ENCODE data around the gene TSPAN1. TPM values are rescaled to one million over a fixed set of nuclear protein-coding genes. Genes with fewer than 3 reads are reported as not detected.

TSPAN1 gene
- total RNA-seq, 1 experiment from 2014 or later, result 46.2 TPM

GRCh38 chr1:46157916-46158311, 17.0 kb upstream of the TSPAN1 start:
- no peaks in the 10 kb centered on the region for H3K36me3 Mint-ChIP-seq (ENCODE audit: insufficient read depth, unreplicated experiment)
- H3K27me3 Mint-ChIP-seq (ENCODE audit: unreplicated experiment), result no peaks in the 10 kb centered on the region
- DNase-seq, result no peak
- H3K4me3 Mint-ChIP-seq (ENCODE audit: low read depth, unreplicated experiment), result no peak overlapping the region
- no peak overlapping the region for H3K27ac Mint-ChIP-seq (ENCODE audit: unreplicated experiment)
- CTCF ChIA-PET, result no interaction called here
- no TSS peak for BruUV-seq (replicated peaks)
- no peak for TF ChIP-seq CTCF (IDR thresholded peaks at IDR 0.05; ENCODE audit: unreplicated experiment)
- H3K4me1 Mint-ChIP-seq (ENCODE audit: low read depth, unreplicated experiment), result no peaks in the 10 kb centered on the region
- intact Hi-C loops (cut with micrococcal nuclease; ENCODE audit: unreplicated experiment), result no loop called here
- no peaks in the 10 kb centered on the region for H3K9me3 Mint-ChIP-seq (ENCODE audit: low read depth, unreplicated experiment)

GRCh38 chr1:46158312-46159281, 16.3 kb upstream of the TSPAN1 start:
- CTCF ChIA-PET, result no interaction called here
- BruUV-seq (replicated peaks), result no TSS peak
- Mint-ChIP-seq H3K4me3 (ENCODE audit: low read depth, unreplicated experiment) (no peak overlapping the region), H3K36me3 (ENCODE audit: insufficient read depth, unreplicated experiment) (no peaks in the 10 kb centered on the region), H3K27ac (ENCODE audit: unreplicated experiment) (no peak overlapping the region), H3K27me3 (ENCODE audit: unreplicated experiment) (no peaks in the 10 kb centered on the region), H3K4me1 (ENCODE audit: low read depth, unreplicated experiment) (no peaks in the 10 kb centered on the region), H3K9me3 (ENCODE audit: low read depth, unreplicated experiment) (no peaks in the 10 kb centered on the region)
- TF ChIP-seq CTCF (IDR thresholded peaks at IDR 0.05; ENCODE audit: unreplicated experiment), result no peak
- intact Hi-C loops (cut with micrococcal nuclease; ENCODE audit: unreplicated experiment), result no loop called here
- DNase-seq, result no peak

- H3K9me3 Mint-ChIP-seq (ENCODE audit: low read depth, unreplicated experiment), result no peaks in the 10 kb centered on the region
Observed at GRCh38 chr1:46159516-46159915, 15.4 kb upstream of the TSPAN1 start.

GRCh38 chr1:46160212-46160611, 14.7 kb upstream of the TSPAN1 start:
- Mint-ChIP-seq H3K36me3 (ENCODE audit: insufficient read depth, unreplicated experiment) (no peaks in the 10 kb centered on the region), H3K4me3 (ENCODE audit: low read depth, unreplicated experiment) (no peak overlapping the region), H3K27me3 (ENCODE audit: unreplicated experiment) (peaks cover 7% of the 10 kb centered on the region), H3K9me3 (ENCODE audit: low read depth, unreplicated experiment) (no peaks in the 10 kb centered on the region), H3K27ac (ENCODE audit: unreplicated experiment) (no peak overlapping the region), H3K4me1 (ENCODE audit: low read depth, unreplicated experiment) (no peaks in the 10 kb centered on the region)
- BruUV-seq (replicated peaks), result no TSS peak
- intact Hi-C loops (cut with micrococcal nuclease; ENCODE audit: unreplicated experiment), result no loop called here
- no peak for DNase-seq
- CTCF ChIA-PET, result interaction anchor here (0.7 kb wide), 1 partner anchor 27 kb away, joined by 3 read pairs; no protein-coding TSS in a partner anchor
- TF ChIP-seq CTCF (IDR thresholded peaks at IDR 0.05; ENCODE audit: unreplicated experiment), result no peak

More at GRCh38 chr1:46159516-46159915, 15.4 kb upstream of the TSPAN1 start:
- CTCF ChIA-PET, result interaction anchor here (0.6 to 0.7 kb wide), 2 partner anchors 28 kb away, joined by 3 read pairs; no protein-coding TSS in a partner anchor
- no peak overlapping the region for H3K4me3 Mint-ChIP-seq (ENCODE audit: low read depth, unreplicated experiment)
- H3K27ac Mint-ChIP-seq (ENCODE audit: unreplicated experiment), result no peak overlapping the region
- H3K4me1 Mint-ChIP-seq (ENCODE audit: low read depth, unreplicated experiment), result no peaks in the 10 kb centered on the region
- no peak for DNase-seq
- no TSS peak for BruUV-seq (replicated peaks)
- no peaks in the 10 kb centered on the region for H3K36me3 Mint-ChIP-seq (ENCODE audit: insufficient read depth, unreplicated experiment)
- intact Hi-C loops (cut with micrococcal nuclease; ENCODE audit: unreplicated experiment), result no loop called here
- no peak for TF ChIP-seq CTCF (IDR thresholded peaks at IDR 0.05; ENCODE audit: unreplicated experiment)
- peaks cover under 1% of the 10 kb centered on the region for H3K27me3 Mint-ChIP-seq (ENCODE audit: unreplicated experiment)

All from Calu3 (cell line).